CD14-positive monocyte (primary cell): ENCODE measurements around the gene ADAR. TPM values are rescaled to one million over a fixed set of nuclear protein-coding genes. Genes with fewer than 3 reads are reported as not detected.
A peak's percentile ranks its signal among the peaks of the same experiment; 100 is the strongest.

Experiments
- DNase-seq, 3 donors: peaks; one replicate each; pipeline ENCODE4 v3.0.0-alpha.2; 2011 to 2022
- H2AFZ ChIP-seq: 2 replicates; pipeline ENCODE4 v1.6.0; 2012; ENCODE audit warnings: mild to moderate bottlenecking, low read depth, low read length, inconsistent platforms; ENCODE audit not compliant: insufficient read depth, poor library complexity, severe bottlenecking
- H3K27ac ChIP-seq, 2 donors: 1 replicate in 1 of 2; 2 replicates in 1 of 2; pipeline ENCODE4 v1.5.1; 2012 to 2013; ENCODE audit warnings: low read length in 2 of 2, control low read depth in 1 of 2, inconsistent platforms in 1 of 2, low read depth in 1 of 2, mild to moderate bottlenecking in 1 of 2
- H3K27me3 ChIP-seq, 2 donors: one replicate each; pipeline versions ENCODE4 v1.6.0 to v1.6.1; 2011 to 2013; ENCODE audit warnings: low read length in 2 of 2; ENCODE audit not compliant: control insufficient read depth in 2 of 2, insufficient read depth in 2 of 2
- H3K36me3 ChIP-seq, 2 donors: replicated peaks in 1 of 2; 1 replicate in 1 of 2; 2 replicates in 1 of 2; pipeline versions ENCODE4 v1.5.1 to v1.6.1; 2012 to 2013; ENCODE audit warnings: low read length in 2 of 2, control low read depth in 1 of 2, inconsistent platforms in 1 of 2, mild to moderate bottlenecking in 1 of 2; ENCODE audit not compliant: insufficient read depth in 2 of 2, control insufficient read depth in 1 of 2
- H3K4me1 ChIP-seq, 2 donors: 1 replicate in 1 of 2; 2 replicates in 1 of 2; pipeline versions ENCODE4 v1.5.1 to v1.6.1; 2012 to 2013; ENCODE audit warnings: low read length in 2 of 2, control low read depth in 1 of 2, inconsistent platforms in 1 of 2, mild to moderate bottlenecking in 1 of 2, moderate library complexity in 1 of 2; ENCODE audit not compliant: insufficient read depth in 2 of 2, control insufficient read depth in 1 of 2
- H3K4me2 ChIP-seq: replicated peaks from 2 replicates; pipeline ENCODE3; 2012; ENCODE audit warnings: low read length, moderate library complexity, mild to moderate bottlenecking; ENCODE audit not compliant: poor library complexity, severe bottlenecking; ENCODE audit errors: extremely low read depth
- H3K4me3 ChIP-seq, 3 experiments: fragments of 200-600 bp in 1 of 3; sonication (generic) in 1 of 3; replicated peaks in 1 of 3; 1 replicate in 2 of 3; 2 replicates in 1 of 3; pipeline ENCODE4 v1.5.1; 2011 to 2013; ENCODE audit warnings: low read length in 3 of 3, mild to moderate bottlenecking in 3 of 3, control low read depth in 2 of 3, low read depth in 2 of 3, inconsistent platforms in 1 of 3, moderate library complexity in 1 of 3
- H3K79me2 ChIP-seq: 2 replicates; pipeline ENCODE4 v1.6.0; 2012; ENCODE audit warnings: mild to moderate bottlenecking, control low read depth, inconsistent platforms, low read length, moderate library complexity; ENCODE audit not compliant: insufficient read depth
- H3K9ac ChIP-seq: 2 replicates; pipeline ENCODE4 v1.6.0; 2017; ENCODE audit warnings: low read length, mild to moderate bottlenecking; ENCODE audit not compliant: insufficient read depth, poor library complexity, severe bottlenecking
- H3K9me3 ChIP-seq, 2 donors: replicated peaks in 1 of 2; 1 replicate in 1 of 2; 2 replicates in 1 of 2; pipeline versions ENCODE4 v1.5.1 to v1.6.1; 2012 to 2013; ENCODE audit warnings: low read length in 2 of 2, control low read depth in 1 of 2; ENCODE audit not compliant: control insufficient read depth in 1 of 2, insufficient read depth in 1 of 2
- H4K20me1 ChIP-seq: 2 replicates; pipeline ENCODE4 v1.6.0; 2012; ENCODE audit warnings: mild to moderate bottlenecking, low read length, control low read depth, moderate library complexity; ENCODE audit not compliant: insufficient read depth
- H3K27ac Mint-ChIP-seq, 7 donors: one replicate each; pipeline ENCODE4 v1.8.0; 2020; ENCODE audit warnings: mild to moderate bottlenecking in 7 of 7, mixed read lengths in 7 of 7, moderate library complexity in 6 of 7, inconsistent platforms in 2 of 7
- H3K27me3 Mint-ChIP-seq, 3 donors: one replicate each; pipeline ENCODE4 v1.8.0; 2021 to 2022; ENCODE audit warnings: low read depth in 3 of 3, mild to moderate bottlenecking in 3 of 3, mixed read lengths in 3 of 3, moderate library complexity in 3 of 3, inconsistent platforms in 1 of 3
- H3K36me3 Mint-ChIP-seq, 2 donors: one replicate each; pipeline ENCODE4 v1.8.0; 2020; ENCODE audit warnings: mixed read lengths in 2 of 2, inconsistent platforms in 1 of 2, mild to moderate bottlenecking in 1 of 2
- H3K4me1 Mint-ChIP-seq: one replicate; pipeline ENCODE4 v1.8.0; 2020; ENCODE audit warnings: mild to moderate bottlenecking, mixed read lengths
- H3K4me3 Mint-ChIP-seq, 2 donors: one replicate each; pipeline ENCODE4 v1.8.0; 2020; ENCODE audit warnings: mild to moderate bottlenecking in 2 of 2, mixed read lengths in 2 of 2, moderate library complexity in 1 of 2
- H3K9me3 Mint-ChIP-seq, 7 donors: one replicate each; pipeline ENCODE4 v1.8.0; 2020 to 2022; ENCODE audit warnings: mixed read lengths in 7 of 7, mild to moderate bottlenecking in 6 of 7, moderate library complexity in 6 of 7, inconsistent platforms in 2 of 7
- WGBS: methylation state at CpG from one replicate; pipeline ENCODE4 v1.1.5; 2013; ENCODE audit warnings: missing lambda C conversion rate; ENCODE audit not compliant: insufficient coverage; 5-methylcytosine and 5-hydroxymethylcytosine counted together
- intact Hi-C, 2 donors: fragments of 100-400 bp; cut with micrococcal nuclease; formaldehyde crosslinking; loops; one replicate each; pipeline versions ENCODE4 v1.15.0 to v1.15.1; 2023
- polyA plus RNA-seq, 3 donors: library from polyadenylated mRNA; depleted of rRNA in 1 of 3; unstranded in 2 of 3; stranded (reverse) in 1 of 3; fragments of 300-500 nt in 2 of 3; fragments of >200 nt in 1 of 3; fragmentation: Illumina TruSeq in 2 of 3; gene quantifications; 1 replicate in 2 of 3; 2 replicates in 1 of 3; pipeline ENCODE4 v1.2.3, GENCODE V29; 2012 to 2021
- TF ChIP-seq, protein P1 (sequence below): fragments of 200-600 bp; IDR thresholded peaks from one replicate; pipeline ENCODE4 v1.8.0; 2022; ENCODE audit warnings: antibody characterized with exemption, mild to moderate bottlenecking

Gene ADAR
- polyA plus RNA-seq, 3 donors, result 57.3 to 100 (median 91.6) TPM

DNA sequence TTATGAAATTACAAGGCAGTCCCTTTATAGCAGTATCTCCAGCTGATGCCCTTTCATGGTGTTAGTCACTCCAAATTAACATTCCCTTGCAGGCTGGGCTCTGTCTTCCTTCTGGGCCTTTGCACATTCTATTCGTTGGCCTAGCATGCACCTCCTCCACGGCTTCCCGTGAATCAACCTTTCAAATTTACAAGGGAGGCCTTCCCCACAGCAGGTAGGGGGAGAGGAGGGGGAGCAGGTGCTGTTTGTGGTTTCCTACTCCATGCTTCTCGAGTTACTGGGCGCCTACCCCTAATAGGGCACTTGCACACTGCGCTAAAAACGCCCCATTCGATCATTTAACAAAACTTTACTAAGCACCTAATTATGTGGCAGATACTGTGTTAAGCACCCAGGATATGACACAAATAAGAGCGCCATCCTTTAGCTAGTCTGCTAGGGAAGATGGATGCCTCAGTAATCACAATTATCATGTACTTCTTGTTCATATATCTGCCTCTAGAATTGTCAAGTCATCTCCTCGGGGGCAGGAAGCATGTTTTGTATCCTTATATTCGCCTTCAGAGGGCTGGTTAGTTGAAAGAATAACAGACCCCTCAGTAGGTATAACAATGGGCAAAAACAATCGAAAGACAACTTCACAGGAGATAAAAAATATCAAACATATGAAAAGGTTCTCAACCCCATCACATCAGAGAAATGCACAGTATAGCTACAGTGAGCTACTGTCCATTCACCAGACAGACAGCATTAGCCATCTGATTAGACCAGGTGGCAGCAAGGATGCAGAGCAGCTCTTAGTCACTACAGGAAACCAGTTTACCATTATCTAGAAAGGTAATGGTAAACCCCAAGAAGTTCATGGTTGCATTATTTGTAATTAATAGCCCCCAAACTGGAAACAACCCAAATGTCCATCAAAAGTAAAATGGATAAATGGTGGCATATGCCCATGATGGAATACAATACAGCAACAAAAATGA lies 1.7 kb upstream of the ADAR start:
- peaks cover 0 to 14% of the 10 kb centered on the region in 2 donors for H3K36me3 ChIP-seq
- no peaks in the 10 kb centered on the region for H3K9me3 ChIP-seq
- Mint-ChIP-seq H3K27me3 (no peaks in the 10 kb centered on the region), H3K36me3 (peaks cover 11 to 16% of the 10 kb centered on the region in 2 donors), H3K27ac (peak overlapping the region in 6 of 7 donors; percentile 6 to 100 (median 82)), H3K4me1 (peaks cover 63% of the 10 kb centered on the region), H3K9me3 (no peaks in the 10 kb centered on the region), H3K4me3 (no peak overlapping the region)
- peak overlapping the region; percentile 93 for H3K4me2 ChIP-seq
- WGBS, result 73% methylated on average over 3 of the region's 12 CpGs
- H3K9ac ChIP-seq, result no peak overlapping the region
- peaks cover 46 to 58% of the 10 kb centered on the region in 2 donors for H3K4me1 ChIP-seq
- DNase-seq, result no peak
- no peaks in the 10 kb centered on the region for H3K27me3 ChIP-seq
- intact Hi-C loops, result loop anchor here in 1 of 2 donors (5.0 kb wide), 1 partner anchor 52 kb away; the partner anchor contains the start of gene UBE2Q1
- H4K20me1 ChIP-seq, result peaks cover 25% of the 10 kb centered on the region
- H2AFZ ChIP-seq, result peak overlapping the region; percentile 81
- H3K79me2 ChIP-seq, result peaks cover 94% of the 10 kb centered on the region
- peak overlapping the region in 1 of 2 donors; percentile 99 for H3K27ac ChIP-seq
- TF ChIP-seq, protein P1, sequence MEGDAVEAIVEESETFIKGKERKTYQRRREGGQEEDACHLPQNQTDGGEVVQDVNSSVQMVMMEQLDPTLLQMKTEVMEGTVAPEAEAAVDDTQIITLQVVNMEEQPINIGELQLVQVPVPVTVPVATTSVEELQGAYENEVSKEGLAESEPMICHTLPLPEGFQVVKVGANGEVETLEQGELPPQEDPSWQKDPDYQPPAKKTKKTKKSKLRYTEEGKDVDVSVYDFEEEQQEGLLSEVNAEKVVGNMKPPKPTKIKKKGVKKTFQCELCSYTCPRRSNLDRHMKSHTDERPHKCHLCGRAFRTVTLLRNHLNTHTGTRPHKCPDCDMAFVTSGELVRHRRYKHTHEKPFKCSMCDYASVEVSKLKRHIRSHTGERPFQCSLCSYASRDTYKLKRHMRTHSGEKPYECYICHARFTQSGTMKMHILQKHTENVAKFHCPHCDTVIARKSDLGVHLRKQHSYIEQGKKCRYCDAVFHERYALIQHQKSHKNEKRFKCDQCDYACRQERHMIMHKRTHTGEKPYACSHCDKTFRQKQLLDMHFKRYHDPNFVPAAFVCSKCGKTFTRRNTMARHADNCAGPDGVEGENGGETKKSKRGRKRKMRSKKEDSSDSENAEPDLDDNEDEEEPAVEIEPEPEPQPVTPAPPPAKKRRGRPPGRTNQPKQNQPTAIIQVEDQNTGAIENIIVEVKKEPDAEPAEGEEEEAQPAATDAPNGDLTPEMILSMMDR, result no peak
- H3K4me3 ChIP-seq, result peak overlapping the region in 1 of 3 experiments; percentile 97

DNA sequence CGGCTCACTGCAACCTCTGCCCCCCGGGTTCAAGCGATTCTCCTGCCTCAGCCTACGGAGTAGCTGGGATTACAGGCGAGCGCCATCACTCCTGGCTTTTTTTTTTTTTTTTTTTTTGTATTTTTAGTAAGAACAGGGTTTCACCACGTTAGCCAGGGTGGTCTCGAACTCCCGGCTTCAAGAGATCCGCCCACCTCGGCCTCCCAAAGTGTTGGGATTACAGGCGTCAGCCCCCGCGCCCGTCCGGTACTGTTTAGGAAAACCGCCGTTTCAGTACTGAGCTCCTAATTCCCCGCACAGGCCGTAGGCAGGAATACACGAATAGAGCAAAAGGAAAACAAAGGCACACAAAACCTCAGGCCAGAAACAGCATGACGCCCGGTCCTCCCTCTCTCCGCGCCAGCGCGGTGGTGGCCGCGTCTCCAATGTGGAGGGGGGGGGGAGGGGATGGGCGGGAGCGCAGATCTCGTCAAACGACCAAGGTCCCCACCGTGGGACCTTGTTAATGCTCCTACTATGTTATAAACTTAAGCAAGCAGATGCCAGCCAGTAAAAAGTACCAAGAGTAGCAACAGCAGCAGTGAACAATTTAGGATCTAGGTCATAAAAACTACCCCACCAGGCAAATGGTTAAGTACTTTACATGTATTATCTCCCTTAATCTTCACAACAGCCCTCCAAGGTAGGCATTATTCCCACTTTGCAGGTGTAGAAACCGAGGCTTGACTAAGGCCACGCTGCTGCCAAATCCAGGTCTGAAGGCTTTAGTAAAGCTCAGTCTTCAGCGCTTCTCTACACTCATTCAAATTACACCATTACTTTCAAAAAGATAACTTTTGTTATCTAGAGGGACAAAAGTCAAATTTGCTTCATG lies 648 bp upstream of the ADAR start:
- intact Hi-C loops, result loop anchor here in 1 of 2 donors (5.0 kb wide), 1 partner anchor 51 kb away; the partner anchor contains the start of gene UBE2Q1
- Histone ChIP-seq H3K79me2 (peaks cover 94% of the 10 kb centered on the region), H3K27me3 (no peaks in the 10 kb centered on the region), H3K4me3 (peak overlapping the region; percentile 85 to 97 (median 95)), H3K9ac (peak overlapping the region; percentile 96), H3K4me1 (peaks cover 46 to 58% of the 10 kb centered on the region in 2 donors), H3K9me3 (no peaks in the 10 kb centered on the region), H3K36me3 (peaks cover 0 to 24% of the 10 kb centered on the region in 2 donors), H3K27ac (peak overlapping the region; percentile 83 to 99), H2AFZ (peak overlapping the region; percentile 81), H3K4me2 (peak overlapping the region; percentile 93), H4K20me1 (peaks cover 29% of the 10 kb centered on the region)
- TF ChIP-seq, protein P1, result no peak
- DNase-seq, result peak; percentile 12 to 34 (median 29)
- Mint-ChIP-seq H3K4me1 (peaks cover 72% of the 10 kb centered on the region), H3K9me3 (no peaks in the 10 kb centered on the region), H3K27ac (peak overlapping the region; percentile 92 to 100 (median 98)), H3K27me3 (no peaks in the 10 kb centered on the region), H3K4me3 (peak overlapping the region; percentile 97 to 100), H3K36me3 (peaks cover 20 to 27% of the 10 kb centered on the region in 2 donors)
- 1% methylated on average over 16 of the region's 37 CpGs for WGBS
